ENCODE results near the gene ULK3.

Gene ULK3

GRCh38 chr15:74821091-74821789 lies 21.7 kb downstream of the ULK3 start:
- no peak for DNase-seq

DNA sequence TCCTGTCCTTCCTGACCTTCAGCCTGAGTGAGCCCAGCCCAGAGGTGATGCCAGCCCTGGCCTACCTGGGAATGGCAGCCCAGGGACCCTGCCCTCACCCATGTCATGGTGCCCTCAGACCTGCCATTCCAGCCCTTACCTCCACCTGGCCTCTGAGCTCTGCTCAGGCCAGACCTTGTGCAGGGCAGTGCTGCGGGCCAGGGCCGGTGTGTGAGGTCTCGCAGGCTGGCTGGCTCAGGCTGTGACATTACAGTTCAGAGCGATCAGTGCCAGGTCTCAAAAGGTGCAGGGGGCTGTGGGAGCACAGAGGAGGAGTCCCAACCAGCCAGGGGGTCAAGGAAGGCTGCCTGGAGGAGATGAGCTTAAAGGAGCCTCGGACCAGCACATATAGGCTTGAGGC lies 22.9 kb downstream of the ULK3 start:
- no peak for DNase-seq

DNA sequence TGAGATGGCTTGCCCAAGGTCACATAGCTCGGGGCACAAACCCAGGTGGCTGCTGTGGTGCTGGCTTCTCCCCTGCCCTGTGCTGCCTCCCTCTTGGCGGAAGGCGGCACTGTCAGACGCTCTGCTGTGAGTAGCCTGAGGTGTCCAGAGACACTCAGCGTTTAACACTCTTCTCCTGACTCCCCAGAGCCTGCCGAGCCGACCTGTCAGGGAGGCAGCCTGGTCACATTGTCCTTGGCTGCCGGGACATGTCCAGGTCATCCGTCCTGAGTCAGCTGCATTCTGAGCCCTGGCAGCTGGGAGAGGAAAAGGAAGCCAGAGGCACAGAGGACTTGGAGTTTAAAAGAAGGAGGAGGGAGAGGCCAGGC lies 25.6 kb downstream of the ULK3 start:
- DNase-seq = no peak

DNA sequence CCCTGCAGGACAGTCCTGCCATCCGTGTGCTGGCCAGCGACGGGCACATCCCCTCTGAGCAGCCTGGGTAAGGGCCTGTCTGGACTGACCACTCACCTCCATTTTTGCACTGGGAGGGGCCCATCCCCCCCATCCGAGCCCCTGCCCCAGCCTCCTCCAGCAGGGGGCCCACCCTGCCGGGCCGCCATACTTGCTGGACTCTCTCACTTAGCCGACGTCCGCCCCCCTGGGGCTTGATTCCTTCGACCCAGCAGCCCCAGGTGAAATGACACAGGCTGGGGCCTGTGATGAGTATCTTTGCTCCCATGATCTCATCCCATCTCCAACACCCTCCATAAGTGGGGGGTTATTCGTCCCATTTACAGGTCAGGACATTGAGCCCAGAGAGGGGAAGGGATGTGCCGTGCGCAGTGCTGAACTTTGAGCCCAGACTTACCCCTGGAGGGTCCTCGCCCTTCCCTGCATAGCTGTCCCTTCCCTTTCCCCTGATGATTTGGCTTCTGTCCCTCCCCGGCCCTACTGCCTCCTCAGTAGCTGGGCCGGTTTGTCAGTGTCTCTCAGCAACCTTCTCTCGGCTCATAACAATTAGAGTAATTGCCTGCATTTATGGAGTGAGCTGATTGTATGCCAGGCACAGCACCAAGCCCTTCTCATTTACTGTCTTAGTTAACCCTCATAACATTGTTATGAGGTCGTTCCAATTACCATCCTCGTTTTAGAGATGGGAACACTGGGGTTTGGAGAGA lies 26.2 kb downstream of the ULK3 start:
- no peak for DNase-seq

- no peak for DNase-seq
These were observed 27.0 kb downstream of the ULK3 start for GRCh38 chr15:74815961-74816360.

- DNase-seq = no peak
These were observed 27.6 kb downstream of the ULK3 start for GRCh38 chr15:74815121-74815934.

- no peak for DNase-seq
These were observed 30.4 kb downstream of the ULK3 start, which contains the start of gene LMAN1L for GRCh38 chr15:74812533-74812932. TSS of gene LMAN1L (plus strand) at chr15:74812835. CDS start at chr15:74812855, 20 bp downstream.

GRCh38 chr15:74809956-74810355 lies 33.0 kb downstream of the ULK3 start:
- DNase-seq = no peak

DNA sequence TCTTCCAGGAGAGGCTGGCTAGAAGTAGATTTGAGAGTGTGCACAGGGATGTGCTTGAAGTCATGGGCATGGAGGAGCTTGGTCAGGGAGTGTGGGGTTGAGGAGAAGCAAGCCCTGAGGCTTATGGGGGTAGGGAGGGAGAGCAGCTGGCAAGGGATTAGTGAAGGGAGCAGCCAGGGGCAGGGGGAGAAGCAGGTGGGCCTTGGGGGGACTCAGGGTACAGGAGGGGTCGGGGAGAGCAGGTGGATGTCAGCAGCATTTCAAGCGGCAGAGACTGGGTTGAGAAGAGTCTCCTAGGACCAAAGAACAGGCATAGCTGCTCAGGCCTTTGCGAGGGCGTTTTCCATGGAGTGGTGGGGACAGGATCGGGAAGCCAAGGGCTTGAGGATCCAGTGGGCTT lies 33.7 kb downstream of the ULK3 start:
- DNase-seq = no peak

DNA sequence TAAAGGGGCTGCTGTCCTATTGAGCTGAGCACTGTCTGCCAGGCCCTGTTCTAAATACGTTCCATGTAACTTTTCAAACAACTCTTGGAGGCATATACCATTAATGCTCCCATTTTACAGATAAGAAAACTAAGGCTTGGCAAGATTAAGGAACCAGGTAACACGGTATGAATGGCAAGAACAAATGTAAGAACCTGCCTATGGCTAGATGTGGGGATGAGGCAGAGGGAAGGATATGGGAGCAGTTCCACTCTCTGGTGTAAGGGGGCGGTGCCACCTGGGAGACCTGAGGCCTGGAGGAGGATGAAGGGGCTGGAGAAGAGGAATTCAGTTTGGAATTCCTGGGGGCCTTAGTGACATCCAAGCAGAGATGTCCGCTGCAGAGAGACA lies 34.1 kb downstream of the ULK3 start:
- no peak for DNase-seq

DNA sequence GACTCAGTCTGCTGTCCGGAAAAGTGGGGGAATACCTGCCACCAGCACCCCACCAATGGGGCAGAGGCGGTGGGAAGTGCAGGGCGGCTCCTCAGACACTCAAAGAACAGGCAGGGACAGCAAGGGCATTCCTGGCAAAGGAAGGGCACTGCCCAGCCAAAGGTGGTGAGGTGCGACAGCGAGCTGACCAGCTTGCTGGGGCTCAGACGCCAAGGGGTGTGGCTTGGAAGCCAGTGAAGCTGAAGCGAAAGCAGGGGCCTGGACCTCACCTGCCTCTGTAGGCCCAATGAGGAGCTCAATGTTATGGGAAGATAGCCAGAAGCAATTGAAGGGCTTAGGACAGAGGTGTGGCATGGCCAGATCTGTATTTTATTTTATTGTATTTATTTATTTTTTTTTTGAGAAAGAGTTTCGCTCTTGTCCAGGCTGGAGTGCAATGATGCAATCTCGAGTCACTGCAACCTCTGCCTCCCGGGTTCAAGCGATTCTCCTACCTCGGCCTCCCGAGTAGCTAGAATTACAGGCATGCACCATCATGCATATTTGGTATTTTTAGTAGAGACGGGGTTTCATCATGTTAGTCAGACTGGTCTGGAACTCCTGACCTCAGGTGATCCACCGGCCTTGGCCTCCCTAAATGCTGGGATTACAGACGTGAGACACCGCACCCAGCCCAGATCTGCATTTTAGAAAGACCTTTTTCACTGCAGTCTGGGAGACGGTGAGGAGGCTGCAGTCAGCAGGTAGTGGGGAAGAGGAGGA lies 34.7 kb downstream of the ULK3 start:
- no peak for DNase-seq

GRCh38 chr15:74807282-74807681 lies 35.7 kb downstream of the ULK3 start:
- no peak for DNase-seq

DNA sequence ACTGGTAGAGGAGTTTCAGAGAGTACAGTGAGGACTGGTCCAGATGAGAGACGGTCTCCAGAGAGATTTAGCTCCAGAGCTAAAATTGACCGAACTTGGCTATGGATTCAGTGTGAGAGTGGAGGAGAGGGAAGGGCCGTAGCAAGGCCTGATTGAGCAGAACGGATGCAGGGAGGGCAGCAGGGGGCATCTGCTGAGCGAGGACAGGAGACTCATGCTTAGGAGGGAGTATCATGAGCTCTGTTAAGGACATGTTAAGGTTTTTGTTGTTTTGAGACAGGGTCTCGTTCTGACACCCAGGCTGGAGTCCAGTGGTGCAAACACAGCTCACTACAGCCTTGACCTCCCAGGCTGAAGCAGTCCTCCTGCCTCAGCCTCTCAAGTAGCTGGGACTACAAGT lies 38.0 kb downstream of the ULK3 start:
- no peak for DNase-seq

- DNase-seq = no peak
These were observed 40.0 kb downstream of the ULK3 start for GRCh38 chr15:74802862-74803447.

- no peak for DNase-seq
These were observed 40.7 kb downstream of the ULK3 start for GRCh38 chr15:74802290-74802689.

DNA sequence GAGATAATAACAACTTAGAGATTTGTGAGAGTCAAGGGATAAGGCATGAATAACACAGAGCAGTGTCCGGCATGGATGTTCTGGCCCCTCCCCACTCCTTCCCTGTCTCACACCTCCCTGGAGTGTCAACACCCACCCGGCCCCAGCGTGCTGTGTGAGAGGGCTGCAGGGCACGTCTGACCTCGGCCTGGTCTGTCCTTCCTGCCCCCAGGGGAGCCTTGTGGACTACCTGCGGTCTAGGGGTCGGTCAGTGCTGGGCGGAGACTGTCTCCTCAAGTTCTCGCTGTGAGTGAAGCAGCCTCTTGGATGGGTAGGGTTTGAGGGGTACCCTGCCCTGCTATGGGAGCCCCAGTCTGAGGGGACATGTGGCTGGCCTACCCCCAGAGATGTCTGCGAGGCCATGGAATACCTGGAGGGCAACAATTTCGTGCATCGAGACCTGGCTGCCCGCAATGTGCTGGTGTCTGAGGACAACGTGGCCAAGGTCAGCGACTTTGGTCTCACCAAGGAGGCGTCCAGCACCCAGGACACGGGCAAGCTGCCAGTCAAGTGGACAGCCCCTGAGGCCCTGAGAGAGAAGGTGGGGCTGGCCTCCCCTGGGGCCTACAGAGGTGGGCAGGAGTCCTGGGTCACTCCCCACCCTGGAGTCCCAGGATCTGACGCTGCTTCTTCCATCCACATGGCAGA lies 41.5 kb downstream of the ULK3 start:
- no peak for DNase-seq

GRCh38 chr15:74800559-74801094 lies 42.3 kb downstream of the ULK3 start:
- DNase-seq = no peak

DNA sequence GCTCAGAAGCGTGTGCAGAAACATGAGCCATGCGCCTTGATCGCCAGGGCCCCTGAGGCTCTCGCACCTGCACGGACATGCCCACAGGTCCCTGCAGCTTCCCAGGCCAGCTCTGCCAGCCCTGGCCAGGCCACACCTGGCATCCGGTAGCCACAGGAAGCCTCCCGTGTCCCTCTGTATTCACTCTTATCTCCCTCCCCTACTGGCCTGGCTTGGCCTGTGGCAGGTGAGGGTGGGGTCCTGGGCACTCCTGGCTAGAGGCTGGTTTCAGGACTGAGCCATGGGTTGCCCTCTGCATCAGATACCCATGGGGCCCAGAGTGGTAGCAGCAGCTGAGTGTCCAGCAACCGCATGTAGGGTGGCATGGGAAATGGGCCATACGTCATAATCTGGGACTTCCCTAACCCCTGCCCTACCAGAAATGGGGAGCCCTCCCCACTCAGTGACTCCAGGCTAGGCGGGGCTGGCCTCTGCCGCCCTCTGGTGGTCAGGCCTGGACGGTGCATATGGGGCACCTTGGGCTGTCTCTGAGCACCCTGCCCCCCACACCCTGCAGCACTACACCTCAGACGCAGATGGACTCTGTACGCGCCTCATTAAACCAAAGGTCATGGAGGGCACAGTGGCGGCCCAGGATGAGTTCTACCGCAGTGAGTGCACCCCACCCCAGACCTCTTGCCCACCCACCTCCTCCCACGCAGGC lies 42.9 kb downstream of the ULK3 start:
- no peak for DNase-seq

GRCh38 chr15:74799255-74799855 lies 43.6 kb downstream of the ULK3 start:
- DNase-seq = no peak

DNA sequence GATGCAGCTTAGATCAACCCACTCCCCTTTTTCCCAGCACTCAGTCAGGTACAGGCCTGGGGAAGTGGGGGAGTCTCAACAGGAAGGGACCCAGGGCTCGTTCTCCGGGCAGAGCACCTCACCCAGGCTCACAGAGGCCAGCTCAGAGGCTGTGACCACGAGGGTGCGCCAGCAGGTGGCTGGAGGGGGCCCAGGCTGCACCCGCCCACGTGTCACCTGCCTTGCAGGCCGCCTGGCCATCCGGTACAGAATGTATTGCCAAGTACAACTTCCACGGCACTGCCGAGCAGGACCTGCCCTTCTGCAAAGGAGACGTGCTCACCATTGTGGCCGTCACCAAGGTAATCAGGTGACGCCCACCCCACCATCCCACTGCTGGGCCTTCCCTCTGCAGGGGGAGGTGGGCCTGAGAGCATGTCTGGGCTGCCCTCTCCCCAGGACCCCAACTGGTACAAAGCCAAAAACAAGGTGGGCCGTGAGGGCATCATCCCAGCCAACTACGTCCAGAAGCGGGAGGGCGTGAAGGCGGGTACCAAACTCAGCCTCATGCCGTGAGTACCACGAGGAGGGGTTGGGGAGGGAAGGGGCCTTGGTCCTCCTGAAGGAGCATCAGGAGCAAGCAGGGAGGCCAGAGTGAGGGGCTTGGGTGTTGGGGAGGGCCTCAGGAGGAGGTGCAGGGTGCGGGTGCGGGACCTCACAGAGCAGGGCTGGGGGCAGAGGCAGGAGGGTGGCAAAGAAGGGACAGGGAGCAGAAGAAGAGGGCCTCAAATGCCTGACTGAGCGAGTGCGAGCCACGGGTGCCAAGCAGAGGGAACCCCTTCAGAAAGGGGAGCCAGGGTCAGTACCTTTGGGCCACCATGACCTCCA lies 44.3 kb downstream of the ULK3 start:
- DNase-seq = no peak
